Caco-2 (cell line): ENCODE results near the gene MAGEA11. TPM values are rescaled to one million over a fixed set of nuclear protein-coding genes. Genes with fewer than 3 reads are reported as not detected.
A peak's percentile ranks its signal among the peaks of the same experiment; 100 is the strongest.
"Not testable (repeated sequence)": the region's sequence is repeated elsewhere in the genome, so short reads cannot be mapped to it uniquely, and the experiment has no call there.

Experiments used
- BruUV-seq: library from RNA; stranded (reverse); fragments of 400-500 nt; replicated peaks from 2 replicates; lab custom pipeline; 2021; lab: Mats Ljungman, UMichigan
- CTCF ChIA-PET: fragments of 300-600 bp; sonication (Branson Sonifier 250); formaldehyde crosslinking; loops from one replicate; lab custom pipeline; 2022; ENCODE audit warnings: antibody characterized with exemption; lab: Charles Lee
- POLR2A ChIA-PET: fragments of 300-600 bp; sonication (Branson Sonifier 250); formaldehyde crosslinking; loops from one replicate; lab custom pipeline; 2022; ENCODE audit warnings: antibody characterized with exemption; lab: Charles Lee
- DNase-seq, 2 experiments: peaks; one replicate each; pipeline versions ENCODE4 v3.0.0 to v3.0.0-alpha.2; 2020 to 2022
- H3K27me3 ChIP-seq: replicated peaks from 2 replicates; pipeline ENCODE4 v1.6.0; 2011; ENCODE audit warnings: low read length; ENCODE audit not compliant: control insufficient read depth, insufficient read depth
- H3K36me3 ChIP-seq: 2 replicates; pipeline ENCODE4 v1.5.1; 2011; ENCODE audit warnings: low read length; ENCODE audit not compliant: control insufficient read depth, insufficient read depth
- H3K4me1 ChIP-seq: fragments of 250-450 bp; sonication (Bioruptor Pico); 2 replicates; pipeline ENCODE4 v1.5.1; 2020; ENCODE audit warnings: mild to moderate bottlenecking
- H3K4me3 ChIP-seq: 2 replicates; pipeline ENCODE4 v1.5.1; 2011; ENCODE audit warnings: low read depth, mild to moderate bottlenecking, control low read depth, low read length
- H3K9me3 ChIP-seq: fragments of 250-450 bp; sonication (Bioruptor Pico); 2 replicates; pipeline ENCODE4 v1.5.1; 2020; ENCODE audit warnings: mild to moderate bottlenecking, moderate library complexity
- H3K27ac Mint-ChIP-seq: one replicate; pipeline ENCODE4 v1.8.0; 2022; ENCODE audit warnings: mixed read lengths; ENCODE audit not compliant: unreplicated experiment
- H3K27me3 Mint-ChIP-seq: one replicate; pipeline ENCODE4 v1.8.0; 2022; ENCODE audit warnings: mixed read lengths; ENCODE audit not compliant: insufficient read depth, unreplicated experiment
- H3K36me3 Mint-ChIP-seq: one replicate; pipeline ENCODE4 v1.8.0; 2022; ENCODE audit warnings: mild to moderate bottlenecking, mixed read lengths; ENCODE audit not compliant: insufficient read depth, unreplicated experiment
- H3K4me1 Mint-ChIP-seq: one replicate; pipeline ENCODE4 v1.8.0; 2022; ENCODE audit warnings: low read depth, mixed read lengths; ENCODE audit not compliant: unreplicated experiment
- H3K4me3 Mint-ChIP-seq: one replicate; pipeline ENCODE4 v1.8.0; 2022; ENCODE audit warnings: mild to moderate bottlenecking, moderate library complexity, mixed read lengths; ENCODE audit not compliant: unreplicated experiment
- H3K9me3 Mint-ChIP-seq: one replicate; pipeline ENCODE4 v1.8.0; 2022; ENCODE audit warnings: mixed read lengths; ENCODE audit not compliant: unreplicated experiment
- intact Hi-C: fragments of 100-400 bp; cut with micrococcal nuclease; formaldehyde crosslinking; loops from one replicate; pipeline ENCODE4 v1.10.0; 2022; ENCODE audit not compliant: unreplicated experiment
- total RNA-seq: library from RNA; stranded (reverse); gene quantifications from 2 replicates; pipeline ENCODE4 v1.2.3, GENCODE V29; 2022
- TF ChIP-seq, protein P1 (sequence below), 2 experiments: fragments of 200-600 bp in 1 of 2; IDR thresholded peaks; 1 replicate in 1 of 2; 2 replicates in 1 of 2; pipeline versions ENCODE4 v1.5.1 to v1.8.0; 2011 to 2022; ENCODE audit warnings: antibody characterized with exemption in 1 of 2, control low read depth in 1 of 2, inconsistent platforms in 1 of 2, low read depth in 1 of 2, low read length in 1 of 2, mild to moderate bottlenecking in 1 of 2, moderate library complexity in 1 of 2; ENCODE audit not compliant: insufficient read depth in 1 of 2, severe bottlenecking in 1 of 2, unreplicated experiment in 1 of 2

MAGEA11 gene
- total RNA-seq, 1 experiment from 2014 or later: 0.14 TPM

DNA sequence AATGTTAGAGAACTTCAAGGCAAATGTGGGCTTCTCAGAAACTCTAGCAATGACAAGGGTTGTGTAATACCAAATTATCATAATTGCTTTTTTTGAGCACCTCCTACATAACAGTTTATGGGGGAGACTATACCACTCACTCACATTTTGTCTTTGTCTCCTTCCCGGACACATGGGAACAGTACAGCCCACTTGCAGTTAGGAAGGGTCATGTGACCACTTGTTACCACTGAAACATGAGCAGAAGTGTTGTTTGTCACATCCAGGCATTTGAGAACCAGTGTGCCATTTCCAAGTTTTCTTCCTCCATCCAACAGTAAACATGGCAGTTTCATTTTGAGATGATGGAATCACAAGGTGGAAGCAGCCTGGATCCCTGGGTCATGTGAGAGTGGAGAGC is 6.9 kb downstream of the MAGEA11 start:
- Mint-ChIP-seq H3K36me3 (no peaks in the 10 kb centered on the region), H3K4me3 (no peak overlapping the region), H3K9me3 (no peaks in the 10 kb centered on the region), H3K27ac (no peak overlapping the region), H3K27me3 (peaks cover 3% of the 10 kb centered on the region), H3K4me1 (peaks cover 6% of the 10 kb centered on the region)
- H3K36me3 ChIP-seq: no peaks in the 10 kb centered on the region
- TF ChIP-seq, protein P1, sequence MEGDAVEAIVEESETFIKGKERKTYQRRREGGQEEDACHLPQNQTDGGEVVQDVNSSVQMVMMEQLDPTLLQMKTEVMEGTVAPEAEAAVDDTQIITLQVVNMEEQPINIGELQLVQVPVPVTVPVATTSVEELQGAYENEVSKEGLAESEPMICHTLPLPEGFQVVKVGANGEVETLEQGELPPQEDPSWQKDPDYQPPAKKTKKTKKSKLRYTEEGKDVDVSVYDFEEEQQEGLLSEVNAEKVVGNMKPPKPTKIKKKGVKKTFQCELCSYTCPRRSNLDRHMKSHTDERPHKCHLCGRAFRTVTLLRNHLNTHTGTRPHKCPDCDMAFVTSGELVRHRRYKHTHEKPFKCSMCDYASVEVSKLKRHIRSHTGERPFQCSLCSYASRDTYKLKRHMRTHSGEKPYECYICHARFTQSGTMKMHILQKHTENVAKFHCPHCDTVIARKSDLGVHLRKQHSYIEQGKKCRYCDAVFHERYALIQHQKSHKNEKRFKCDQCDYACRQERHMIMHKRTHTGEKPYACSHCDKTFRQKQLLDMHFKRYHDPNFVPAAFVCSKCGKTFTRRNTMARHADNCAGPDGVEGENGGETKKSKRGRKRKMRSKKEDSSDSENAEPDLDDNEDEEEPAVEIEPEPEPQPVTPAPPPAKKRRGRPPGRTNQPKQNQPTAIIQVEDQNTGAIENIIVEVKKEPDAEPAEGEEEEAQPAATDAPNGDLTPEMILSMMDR (IDR thresholded peaks at IDR 0.05; ENCODE audit: insufficient read depth in 1 of 2, low read depth in 1 of 2, low read length in 1 of 2, severe bottlenecking in 1 of 2, unreplicated experiment in 1 of 2): no peak
- DNase-seq: no peak
- no peaks in the 10 kb centered on the region for H3K27me3 ChIP-seq
- BruUV-seq: no TSS peak
- peaks cover 6% of the 10 kb centered on the region; the same call in 1 of the 2 replicates for H3K4me1 ChIP-seq
- CTCF ChIA-PET: no interaction called here
- intact Hi-C loops: no loop called here
- H3K4me3 ChIP-seq: no peak overlapping the region
- POLR2A ChIA-PET: no interaction called here
- H3K9me3 ChIP-seq: no peaks in the 10 kb centered on the region

DNA sequence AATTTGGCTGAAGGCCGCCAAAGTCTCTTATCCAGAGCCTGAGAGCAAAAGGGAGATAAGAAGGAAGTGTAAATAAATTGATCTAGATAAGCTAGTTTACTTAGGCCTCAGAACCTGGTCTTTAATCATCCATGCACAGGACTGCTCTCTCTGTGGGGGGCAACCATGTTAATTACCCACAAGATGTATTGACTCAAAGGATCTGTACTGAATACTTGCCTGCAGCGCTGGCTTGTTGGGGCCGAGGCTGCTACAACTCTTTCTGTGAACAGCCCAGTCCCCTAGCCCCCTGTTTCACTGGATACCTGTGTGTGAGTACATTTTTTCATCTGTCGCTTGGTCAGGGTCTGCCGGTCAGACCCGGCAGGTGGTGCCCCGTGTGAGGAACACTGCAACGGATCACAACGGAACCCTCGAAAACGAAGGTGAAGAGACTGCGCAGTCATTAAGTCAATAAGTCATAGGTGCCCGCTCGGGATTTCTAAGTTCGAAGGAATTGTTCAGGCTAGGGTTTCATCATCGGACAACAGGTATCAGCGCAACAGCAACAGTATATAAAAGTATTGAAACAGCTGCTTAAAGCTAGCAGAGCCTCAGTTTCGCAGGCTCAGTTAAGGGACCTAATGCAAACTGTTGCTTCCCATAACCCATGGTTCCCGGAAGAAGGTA is 8.3 kb downstream of the MAGEA11 start:
- no peaks in the 10 kb centered on the region for H3K9me3 Mint-ChIP-seq

DNA sequence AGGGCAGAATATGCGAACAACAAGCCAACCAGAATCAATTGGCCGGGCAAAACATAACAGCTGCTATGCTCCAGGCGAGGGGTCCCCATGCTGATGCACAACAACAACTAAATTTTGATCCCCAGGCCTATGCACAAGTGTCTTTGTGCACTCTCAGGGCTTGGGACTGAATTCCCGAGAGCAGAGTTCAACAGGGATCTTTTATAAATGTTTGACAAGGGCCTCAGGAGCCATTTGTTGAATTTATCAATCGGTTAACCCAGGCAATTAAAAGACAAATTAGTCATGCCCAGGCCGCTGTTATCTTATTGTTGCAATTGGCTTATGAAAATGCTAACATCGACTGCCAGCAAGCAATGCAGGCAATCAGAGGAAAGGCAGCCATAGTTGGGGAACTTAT is 9.4 kb downstream of the MAGEA11 start:
- BruUV-seq, H3K4me3 ChIP-seq, H3K27me3 Mint-ChIP-seq, H3K4me1 Mint-ChIP-seq, H3K4me3 Mint-ChIP-seq, CTCF ChIA-PET, H3K36me3 ChIP-seq, H3K27ac Mint-ChIP-seq, DNase-seq, H3K9me3 ChIP-seq, H3K36me3 Mint-ChIP-seq, intact Hi-C loops, POLR2A ChIA-PET, H3K9me3 Mint-ChIP-seq, H3K27me3 ChIP-seq, H3K4me1 ChIP-seq: not testable (repeated sequence)

More for the DNA sequence above, 8.3 kb downstream of the MAGEA11 start:
- intact Hi-C loops: no loop called here
- BruUV-seq: no TSS peak
- Histone ChIP-seq H3K4me1 (peaks cover 6% of the 10 kb centered on the region; the same call in 1 of the 2 replicates), H3K4me3 (no peak overlapping the region), H3K9me3 (no peaks in the 10 kb centered on the region), H3K27me3 (no peaks in the 10 kb centered on the region), H3K36me3 (no peaks in the 10 kb centered on the region)
- TF ChIP-seq, protein P1 (IDR thresholded peaks at IDR 0.05; ENCODE audit: insufficient read depth in 1 of 2, low read depth in 1 of 2, low read length in 1 of 2, severe bottlenecking in 1 of 2, unreplicated experiment in 1 of 2): no peak
- ChIA-PET CTCF (no interaction called here), POLR2A (no interaction called here)
- H3K36me3 Mint-ChIP-seq: no peaks in the 10 kb centered on the region
- peak; percentile 59 to 66 for DNase-seq
- H3K27me3 Mint-ChIP-seq: peaks cover 3% of the 10 kb centered on the region
- H3K4me1 Mint-ChIP-seq: peaks cover 6% of the 10 kb centered on the region
- peak overlapping the region; percentile 58 for H3K27ac Mint-ChIP-seq
- peak overlapping the region; percentile 50 for H3K4me3 Mint-ChIP-seq
